CMK (cell line): Measurements from ENCODE around the gene LIPG.
"Not testable (repeated sequence)": the region's sequence is repeated elsewhere in the genome, so short reads cannot be mapped to it uniquely, and the experiment has no call there.

Experiments used
- DNase-seq: peaks from one replicate; pipeline ENCODE4 v3.0.0-alpha.2; 2010; ENCODE audit warnings: low read depth

Gene LIPG

GRCh38 chr18:49546719-49547273, 15.1 kb upstream of the LIPG start:
- DNase-seq: no peak

GRCh38 chr18:49547701-49548100, 14.2 kb upstream of the LIPG start:
- no peak for DNase-seq

- no peak for DNase-seq
These were observed 13.6 kb upstream of the LIPG start for GRCh38 chr18:49548229-49548636.

- no peak for DNase-seq
These were observed 11.1 kb upstream of the LIPG start for GRCh38 chr18:49550621-49551339.

- DNase-seq: no peak
These were observed 8.9 kb upstream of the LIPG start for GRCh38 chr18:49553003-49553402.

- DNase-seq: no peak
These were observed 6.2 kb upstream of the LIPG start for GRCh38 chr18:49555641-49556040.

- DNase-seq: no peak
These were observed 3.5 kb upstream of the LIPG start for GRCh38 chr18:49558356-49558755.

- DNase-seq: not testable (repeated sequence)
These were observed 2.4 kb upstream of the LIPG start for GRCh38 chr18:49559326-49559931.

- DNase-seq: no peak
These were observed 1.6 kb upstream of the LIPG start for GRCh38 chr18:49560277-49560623.

GRCh38 chr18:49560624-49561288, 1.1 kb upstream of the LIPG start:
- DNase-seq: no peak

- DNase-seq: no peak
These were observed 748 bp downstream of the LIPG start for GRCh38 chr18:49562481-49563129.

- no peak for DNase-seq
These were observed 1.3 kb downstream of the LIPG start for GRCh38 chr18:49563130-49563540.

- no peak for DNase-seq
These were observed 2.1 kb downstream of the LIPG start for GRCh38 chr18:49563701-49564517.

- no peak for DNase-seq
These were observed 2.6 kb downstream of the LIPG start for GRCh38 chr18:49564518-49564834.

GRCh38 chr18:49565101-49565500, 3.2 kb downstream of the LIPG start:
- no peak for DNase-seq

- no peak for DNase-seq
These were observed 3.8 kb downstream of the LIPG start for GRCh38 chr18:49565612-49566011.

- DNase-seq: no peak
These were observed 4.4 kb downstream of the LIPG start for GRCh38 chr18:49566217-49566770.

GRCh38 chr18:49566985-49567384, 5.1 kb downstream of the LIPG start:
- DNase-seq: no peak

GRCh38 chr18:49569724-49570123, 7.9 kb downstream of the LIPG start:
- DNase-seq: no peak

- DNase-seq: no peak
These were observed 9.0 kb downstream of the LIPG start for GRCh38 chr18:49570836-49571235.

- DNase-seq: no peak
These were observed 10.9 kb downstream of the LIPG start for GRCh38 chr18:49572611-49573345.
